HG02798 (cell line): ENCODE results near the gene PAFAH1B2.
"Not testable (repeated sequence)": the region's sequence is repeated elsewhere in the genome, so short reads cannot be mapped to it uniquely, and the experiment has no call there.

Experiments used
- ATAC-seq: cut with Tn5 transposase; IDR thresholded peaks from one replicate; pipeline ENCODE4 v1.9.1; 2021; ENCODE audit warnings: mild to moderate bottlenecking; ENCODE audit not compliant: unreplicated experiment, poor library complexity

PAFAH1B2 gene

GRCh38 chr11:117200813-117201657 lies 56.9 kb downstream of the PAFAH1B2 start:
- ATAC-seq: no peak

DNA sequence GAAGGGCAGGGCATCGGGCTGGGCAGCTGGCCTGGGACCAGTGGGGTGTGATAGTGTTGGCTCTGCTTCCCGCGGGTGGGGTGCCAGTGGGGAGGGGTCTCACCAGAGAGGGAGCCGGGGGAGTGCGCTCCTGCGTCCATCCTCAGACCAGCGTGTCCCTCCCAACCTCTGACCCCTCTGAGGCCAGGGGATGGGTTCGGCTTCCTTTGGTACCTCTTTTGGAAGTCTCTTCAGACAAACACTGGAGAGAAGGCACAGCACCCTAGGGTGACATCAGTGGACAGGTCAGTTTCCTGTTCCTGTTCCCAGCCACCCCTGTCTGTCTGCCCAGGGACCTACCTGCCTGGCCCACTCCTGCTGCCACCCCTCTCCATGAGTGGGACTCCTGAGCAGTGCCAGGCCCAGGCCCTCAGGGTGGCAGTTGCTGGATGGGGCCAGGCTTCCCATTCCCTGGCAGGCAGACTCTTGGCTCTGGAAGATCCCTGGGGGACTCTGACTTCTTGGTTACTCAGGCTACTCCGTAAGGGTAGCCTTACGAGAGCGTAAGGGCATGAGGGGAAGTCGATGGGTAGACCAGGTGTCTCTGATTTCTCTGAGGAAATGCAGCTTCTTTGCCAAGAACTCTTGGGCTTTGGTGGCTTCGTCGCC lies 57.7 kb downstream of the PAFAH1B2 start:
- no peak for ATAC-seq

DNA sequence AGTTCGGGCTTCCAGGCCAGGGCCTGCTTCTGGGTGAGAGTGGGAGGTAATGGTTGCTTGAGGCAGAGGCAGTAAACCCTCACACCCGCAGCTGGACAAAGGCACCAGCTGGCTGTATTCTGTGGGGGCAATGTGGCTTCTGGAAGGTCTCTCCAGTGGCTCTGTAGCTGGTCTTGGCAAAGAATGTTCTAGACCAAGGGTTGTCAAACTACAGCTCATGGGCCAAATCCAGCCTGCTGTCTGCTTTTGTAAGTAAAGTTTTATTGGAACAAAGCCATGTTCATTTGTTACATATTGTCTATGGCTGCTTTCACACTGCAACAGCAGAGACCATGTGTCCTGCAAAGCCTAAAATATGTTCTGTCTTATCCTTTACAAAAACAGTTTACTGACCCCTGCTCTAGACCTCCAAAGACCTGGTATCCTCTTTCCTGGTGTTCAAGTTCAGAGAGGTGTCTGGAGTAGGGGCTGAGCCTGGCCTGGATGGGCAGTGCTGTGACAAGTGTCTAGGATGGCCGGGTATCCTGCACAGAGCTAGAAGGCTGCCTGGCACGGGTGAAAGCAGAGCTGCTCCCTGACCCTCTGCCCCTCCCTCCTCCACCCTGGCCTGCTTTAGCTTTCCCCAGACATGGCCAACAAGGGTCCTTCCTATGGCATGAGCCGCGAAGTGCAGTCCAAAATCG lies 58.4 kb downstream of the PAFAH1B2 start:
- no peak for ATAC-seq

- ATAC-seq: no peak
These were observed 59.0 kb downstream of the PAFAH1B2 start for GRCh38 chr11:117203069-117203407.

DNA sequence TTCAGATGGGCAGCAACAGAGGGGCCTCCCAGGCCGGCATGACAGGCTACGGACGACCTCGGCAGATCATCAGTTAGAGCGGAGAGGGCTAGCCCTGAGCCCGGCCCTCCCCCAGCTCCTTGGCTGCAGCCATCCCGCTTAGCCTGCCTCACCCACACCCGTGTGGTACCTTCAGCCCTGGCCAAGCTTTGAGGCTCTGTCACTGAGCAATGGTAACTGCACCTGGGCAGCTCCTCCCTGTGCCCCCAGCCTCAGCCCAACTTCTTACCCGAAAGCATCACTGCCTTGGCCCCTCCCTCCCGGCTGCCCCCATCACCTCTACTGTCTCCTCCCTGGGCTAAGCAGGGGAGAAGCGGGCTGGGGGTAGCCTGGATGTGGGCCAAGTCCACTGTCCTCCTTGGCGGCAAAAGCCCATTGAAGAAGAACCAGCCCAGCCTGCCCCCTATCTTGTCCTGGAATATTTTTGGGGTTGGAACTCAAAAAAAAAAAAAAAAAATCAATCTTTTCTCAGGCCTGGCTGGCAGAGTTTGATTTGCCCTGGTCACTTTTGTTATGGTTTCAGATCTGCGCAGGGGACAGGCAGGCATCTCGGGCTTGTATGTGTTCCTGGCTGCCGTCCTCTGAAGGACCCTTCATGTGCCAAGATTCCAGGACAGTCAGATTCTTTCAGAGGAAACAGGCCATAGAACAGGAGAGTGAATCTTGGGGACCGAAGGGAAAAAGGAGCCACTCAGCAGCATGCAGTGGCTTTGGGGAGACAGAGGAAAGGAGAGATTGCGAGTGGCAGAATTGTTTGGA lies 60.4 kb downstream of the PAFAH1B2 start:
- no peak for ATAC-seq

DNA sequence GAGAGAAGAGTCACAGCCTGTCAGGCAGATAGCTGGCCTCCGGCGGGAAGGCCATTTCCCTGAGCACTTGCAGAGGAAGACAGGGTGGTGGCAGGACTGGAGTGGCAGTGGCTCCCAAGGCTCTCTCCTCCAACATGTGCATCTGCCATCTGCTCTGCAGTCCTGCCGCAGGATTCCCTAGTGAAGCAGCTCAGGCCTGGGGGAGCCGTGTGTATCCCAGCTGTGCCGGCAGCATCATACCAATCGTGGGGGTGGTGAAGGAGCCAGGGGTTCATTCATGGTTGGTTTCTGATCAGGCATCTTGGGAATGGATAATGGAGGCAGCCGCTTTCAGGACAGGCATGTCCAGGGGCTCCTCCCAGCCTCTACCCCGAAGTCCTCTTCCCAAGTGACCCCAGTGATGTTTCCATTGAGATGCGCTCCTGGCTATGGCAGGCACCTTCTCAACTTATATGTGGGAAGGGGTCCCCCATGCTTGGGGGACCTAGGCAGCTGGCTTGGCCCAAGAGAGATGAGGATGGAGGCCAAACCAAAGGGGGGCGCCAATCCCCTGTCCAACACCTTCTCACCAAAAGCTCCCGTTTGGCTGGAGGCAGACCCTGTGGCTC lies 61.2 kb downstream of the PAFAH1B2 start:
- ATAC-seq: no peak

GRCh38 chr11:117206111-117206510 lies 62.0 kb downstream of the PAFAH1B2 start:
- ATAC-seq: not testable (repeated sequence)

GRCh38 chr11:117206859-117207258 lies 62.8 kb downstream of the PAFAH1B2 start:
- not testable (repeated sequence) for ATAC-seq

DNA sequence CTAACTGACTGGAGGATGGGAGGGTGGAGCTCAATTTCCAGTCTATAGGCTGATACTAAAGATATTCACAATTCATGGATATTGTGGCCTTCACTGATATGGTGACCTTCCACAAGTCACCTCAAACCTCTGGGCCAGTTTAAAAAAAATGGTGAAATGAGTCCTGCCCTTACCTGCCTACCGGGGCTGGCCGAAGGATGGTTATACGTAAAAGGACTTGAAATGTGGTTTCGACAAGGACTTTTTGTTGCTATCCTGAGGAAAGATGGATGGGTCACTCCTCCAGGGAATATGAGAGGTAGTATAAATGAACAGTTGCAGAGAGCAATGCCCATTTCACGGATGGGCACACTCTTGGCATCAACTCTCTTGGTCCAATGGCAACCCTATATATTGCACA lies 63.4 kb downstream of the PAFAH1B2 start:
- not testable (repeated sequence) for ATAC-seq

- not testable (repeated sequence) for ATAC-seq
These were observed 64.6 kb downstream of the PAFAH1B2 start for GRCh38 chr11:117208710-117209109.

DNA sequence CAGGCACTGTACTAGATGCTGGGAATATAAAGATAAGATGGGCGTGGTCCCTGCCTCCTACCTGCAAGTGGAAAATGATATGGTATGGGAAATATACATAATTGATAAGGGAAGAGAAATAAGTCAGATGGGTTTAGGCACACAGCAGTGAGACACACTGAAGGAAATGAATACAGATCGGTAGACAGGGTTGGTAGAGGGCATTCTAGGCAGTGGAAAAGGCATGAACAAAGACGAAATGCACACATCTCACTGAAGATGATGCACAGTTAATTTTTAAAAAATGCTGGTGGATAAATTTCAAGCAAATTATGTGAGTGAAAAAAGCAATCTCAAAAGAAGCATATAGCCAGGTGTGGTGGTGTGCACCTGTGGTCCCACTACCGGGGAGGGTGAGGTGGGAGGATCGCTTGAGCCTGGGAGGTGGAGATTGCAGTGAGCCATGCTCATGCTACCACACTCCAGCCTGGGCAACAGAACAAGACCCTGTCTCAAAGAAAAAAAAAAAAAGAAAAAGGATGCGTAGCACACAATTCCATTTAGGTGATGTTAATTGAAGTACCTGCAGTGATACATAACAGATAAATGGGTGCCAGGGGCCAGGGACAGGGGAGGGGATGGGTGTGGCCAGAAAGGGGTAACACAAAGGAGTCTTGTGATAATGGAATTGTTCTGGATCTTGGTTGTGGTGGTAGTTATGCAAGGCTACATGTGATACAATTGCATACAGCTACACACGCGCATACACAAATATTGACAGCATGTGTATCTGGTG lies 65.5 kb downstream of the PAFAH1B2 start:
- not testable (repeated sequence) for ATAC-seq

DNA sequence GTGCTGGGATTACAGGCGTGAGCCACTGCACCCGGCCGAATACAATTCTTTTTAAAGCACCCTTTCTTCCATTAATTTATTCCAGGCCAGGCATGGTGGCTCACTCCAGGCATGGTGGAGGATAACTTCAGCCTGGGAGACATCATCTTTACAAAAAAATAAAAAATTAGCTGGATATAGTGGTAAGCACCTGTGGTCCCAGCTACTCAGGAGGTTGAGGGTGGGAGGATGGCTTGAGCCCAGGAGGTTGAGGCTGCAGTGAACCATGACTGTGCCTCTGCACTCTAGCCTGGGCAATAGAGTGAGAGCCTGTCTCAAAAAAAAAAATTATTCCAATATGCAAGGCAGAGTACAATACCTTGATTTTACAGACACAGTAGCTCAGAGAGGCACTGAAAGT lies 66.5 kb downstream of the PAFAH1B2 start:
- no peak for ATAC-seq

DNA sequence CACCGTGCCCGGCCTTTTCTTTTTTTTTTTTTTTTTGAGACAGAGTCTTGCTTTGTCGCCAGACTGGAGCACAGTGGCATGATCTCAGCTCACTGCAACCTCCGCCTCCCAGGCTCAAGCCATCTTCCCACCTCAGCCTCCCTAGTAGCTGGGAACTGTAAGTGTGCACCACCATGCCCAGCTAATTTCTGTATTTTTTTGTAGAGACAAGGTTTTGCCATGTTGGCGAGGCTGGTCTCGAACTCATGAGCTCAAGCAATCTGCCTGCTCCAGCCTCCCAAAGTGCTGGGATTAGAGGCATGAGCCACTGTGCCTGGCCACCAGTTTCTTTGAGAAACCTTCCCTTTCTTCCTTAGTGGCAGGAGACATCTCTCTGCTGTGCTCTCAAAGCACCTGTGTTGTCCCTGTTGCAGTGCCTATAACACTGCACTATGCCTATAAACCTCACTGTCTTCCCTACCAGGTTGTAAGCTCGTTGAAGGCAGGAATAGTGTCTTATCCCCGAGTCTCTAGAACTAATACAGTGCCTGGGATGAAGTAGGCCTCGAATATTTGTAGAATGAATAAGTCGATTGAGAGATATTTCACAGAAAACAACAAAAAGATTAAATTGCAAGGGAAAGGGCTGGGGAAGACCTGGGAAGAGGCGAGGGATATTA lies 68.7 kb downstream of the PAFAH1B2 start:
- ATAC-seq: no peak

- no peak for ATAC-seq
These were observed 70.5 kb downstream of the PAFAH1B2 start for GRCh38 chr11:117214404-117215110.

DNA sequence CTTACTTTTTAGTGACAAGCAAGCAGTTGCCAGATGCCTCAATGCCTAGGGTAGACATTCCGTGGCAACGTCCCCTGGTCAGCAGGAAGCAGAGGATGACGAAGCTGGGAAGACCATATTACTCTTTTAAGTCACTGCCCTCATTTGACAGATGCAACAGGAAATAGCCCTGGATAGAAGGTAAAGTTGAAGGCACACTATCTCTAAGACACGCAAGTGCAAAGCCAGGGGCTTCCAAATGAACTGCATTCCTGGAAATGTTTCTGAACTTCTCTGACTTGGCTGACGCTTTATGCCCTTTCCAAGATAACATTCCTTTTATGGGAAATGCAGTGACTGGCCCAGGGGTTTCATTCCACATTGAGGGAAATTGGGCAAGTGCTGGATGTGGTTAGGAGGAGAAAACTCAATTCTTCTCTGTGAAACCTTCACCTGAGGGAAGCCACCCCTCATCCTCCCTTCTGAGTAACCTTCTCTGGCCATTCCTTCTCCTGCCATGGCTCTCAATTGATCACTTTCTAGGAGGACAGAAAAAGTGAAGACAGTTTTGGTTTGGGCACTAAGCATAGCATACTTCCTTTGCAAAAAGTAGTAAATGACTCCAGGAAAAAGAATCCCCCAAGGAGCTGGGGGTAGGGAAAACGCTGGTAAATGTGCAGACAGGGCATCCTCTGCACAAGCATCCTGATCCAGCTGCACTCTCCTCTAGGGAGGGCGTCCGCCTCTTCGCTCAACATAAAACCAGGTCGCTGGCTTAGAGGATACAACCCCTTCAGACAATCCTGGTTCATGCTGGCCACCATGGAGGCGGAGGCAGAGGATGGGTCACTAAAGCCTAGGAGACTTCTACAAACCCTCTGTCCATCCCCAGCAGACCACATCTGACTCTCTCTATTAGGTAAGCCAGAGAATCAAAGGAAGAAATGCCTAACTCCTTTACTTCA lies 73.3 kb downstream of the PAFAH1B2 start:
- no peak for ATAC-seq

DNA sequence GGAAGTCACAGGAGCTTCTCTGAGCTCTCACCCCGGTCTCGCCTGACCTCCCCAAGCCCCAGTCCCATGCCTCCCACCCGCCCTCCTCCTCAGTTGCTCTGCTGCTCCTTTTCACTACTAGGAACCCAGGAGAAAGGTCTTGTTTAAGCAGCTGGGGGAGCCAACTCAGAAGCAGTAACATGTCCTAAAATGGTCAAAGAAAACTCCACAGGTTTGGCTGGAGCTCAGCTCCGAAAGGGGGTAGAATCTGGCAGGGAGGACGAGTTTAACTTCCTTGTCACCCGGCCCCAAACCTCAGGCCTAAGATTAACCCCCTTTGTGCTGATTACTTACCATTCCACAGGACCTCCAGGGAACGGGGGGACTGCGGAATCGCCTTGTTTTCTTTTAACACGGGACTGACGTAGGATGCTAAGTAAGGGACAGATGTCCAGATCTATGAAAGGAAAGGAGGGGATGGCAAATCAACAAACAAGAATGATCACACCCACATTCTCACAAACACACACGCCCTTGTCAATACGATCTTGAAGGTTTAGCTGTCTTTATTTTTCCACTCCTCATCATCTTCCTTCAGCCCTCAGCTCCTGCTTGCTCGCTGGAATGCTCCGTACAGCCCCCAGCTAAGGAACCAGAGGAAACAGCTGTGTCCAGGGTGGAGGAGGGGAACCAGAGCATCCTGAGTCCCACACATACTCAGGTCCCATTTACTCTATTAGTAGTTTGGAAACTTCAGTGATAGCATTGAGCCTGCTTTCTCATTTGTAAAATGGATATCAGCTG lies 74.2 kb downstream of the PAFAH1B2 start:
- ATAC-seq: no peak
